ENCODE results near the gene YWHAQ.

- TF ChIP-seq CTCF (IDR thresholded peaks at IDR 0.05; ENCODE audit: insufficient read depth, low read depth, low read length) (no peak), EZH2 (IDR thresholded peaks at IDR 0.05; ENCODE audit: insufficient read depth, low read length) (no peak)
These were observed 13.2 kb upstream of the YWHAQ start for GRCh38 chr2:9644021-9644420.

All from astrocyte (in vitro differentiated cells and primary cell).